ENCODE results near the gene ZBTB17.

DNA sequence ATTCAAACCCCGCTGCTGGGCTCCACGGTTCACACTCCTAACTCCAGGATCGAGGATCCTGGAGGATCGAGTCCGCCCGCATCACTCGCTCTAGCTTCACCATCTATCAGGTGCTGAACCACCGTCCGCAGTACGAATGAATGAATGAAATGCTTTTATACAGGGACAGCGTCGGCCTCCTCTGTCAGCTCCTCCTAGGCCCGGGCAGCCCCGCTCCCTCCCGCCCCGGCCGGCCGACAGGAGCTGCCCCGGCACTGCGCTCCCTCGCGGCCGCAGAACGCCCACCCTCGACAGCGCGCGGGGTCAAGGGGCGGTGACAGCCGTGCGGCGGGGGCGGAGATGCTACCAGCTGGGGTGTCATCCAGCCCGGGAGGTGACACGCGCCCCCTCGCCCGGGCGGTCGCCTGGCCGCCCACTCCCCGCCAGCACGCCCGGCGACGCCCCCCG, 520 bp downstream of the ZBTB17 start:
- TF ChIP-seq, protein P1, sequence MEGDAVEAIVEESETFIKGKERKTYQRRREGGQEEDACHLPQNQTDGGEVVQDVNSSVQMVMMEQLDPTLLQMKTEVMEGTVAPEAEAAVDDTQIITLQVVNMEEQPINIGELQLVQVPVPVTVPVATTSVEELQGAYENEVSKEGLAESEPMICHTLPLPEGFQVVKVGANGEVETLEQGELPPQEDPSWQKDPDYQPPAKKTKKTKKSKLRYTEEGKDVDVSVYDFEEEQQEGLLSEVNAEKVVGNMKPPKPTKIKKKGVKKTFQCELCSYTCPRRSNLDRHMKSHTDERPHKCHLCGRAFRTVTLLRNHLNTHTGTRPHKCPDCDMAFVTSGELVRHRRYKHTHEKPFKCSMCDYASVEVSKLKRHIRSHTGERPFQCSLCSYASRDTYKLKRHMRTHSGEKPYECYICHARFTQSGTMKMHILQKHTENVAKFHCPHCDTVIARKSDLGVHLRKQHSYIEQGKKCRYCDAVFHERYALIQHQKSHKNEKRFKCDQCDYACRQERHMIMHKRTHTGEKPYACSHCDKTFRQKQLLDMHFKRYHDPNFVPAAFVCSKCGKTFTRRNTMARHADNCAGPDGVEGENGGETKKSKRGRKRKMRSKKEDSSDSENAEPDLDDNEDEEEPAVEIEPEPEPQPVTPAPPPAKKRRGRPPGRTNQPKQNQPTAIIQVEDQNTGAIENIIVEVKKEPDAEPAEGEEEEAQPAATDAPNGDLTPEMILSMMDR (IDR thresholded peaks at IDR 0.05), result peak; percentile 35
- no peak for TF ChIP-seq ZFX (IDR thresholded peaks at IDR 0.05; ENCODE audit: borderline replicate concordance)
